Activated CD4-positive, alpha-beta T cell treated with anti-CD3 and anti-CD28 coated beads, Interleukin-2, amount 10 ng/mL, durations not matched to agents 24 days and 14 days (primary cell): ENCODE measurements around the gene SPC25. TPM values are rescaled to one million over a fixed set of nuclear protein-coding genes. Genes with fewer than 3 reads are reported as not detected.
A peak's percentile ranks its signal among the peaks of the same experiment; 100 is the strongest.

Source experiments
- DNase-seq: peaks from one replicate; pipeline ENCODE4 v3.0.0; 2022
- H3K27ac Mint-ChIP-seq: one replicate; pipeline ENCODE4 v1.8.0; 2022; ENCODE audit warnings: mild to moderate bottlenecking, mixed read lengths
- H3K27me3 Mint-ChIP-seq: one replicate; pipeline ENCODE4 v1.8.0; 2022; ENCODE audit warnings: mixed read lengths
- H3K36me3 Mint-ChIP-seq: one replicate; pipeline ENCODE4 v1.8.0; 2022; ENCODE audit warnings: low read depth, mild to moderate bottlenecking, mixed read lengths
- H3K4me1 Mint-ChIP-seq: one replicate; pipeline ENCODE4 v1.8.0; 2021; ENCODE audit warnings: mixed read lengths
- H3K4me3 Mint-ChIP-seq: one replicate; pipeline ENCODE4 v1.8.0; 2022; ENCODE audit warnings: mild to moderate bottlenecking, moderate library complexity, mixed read lengths
- H3K9me3 Mint-ChIP-seq: one replicate; pipeline ENCODE4 v1.8.0; 2021; ENCODE audit warnings: mixed read lengths
- intact Hi-C: fragments of 100-400 bp; cut with micrococcal nuclease; formaldehyde crosslinking; loops from one replicate; pipeline ENCODE4 v1.15.1; 2023
- total RNA-seq: library from RNA; stranded (reverse); gene quantifications from 2 replicates; pipeline ENCODE4 v1.2.3, GENCODE V29; 2022

The SPC25 gene
- total RNA-seq, 1 donor from 2014 or later, result 22.8 TPM

DNA sequence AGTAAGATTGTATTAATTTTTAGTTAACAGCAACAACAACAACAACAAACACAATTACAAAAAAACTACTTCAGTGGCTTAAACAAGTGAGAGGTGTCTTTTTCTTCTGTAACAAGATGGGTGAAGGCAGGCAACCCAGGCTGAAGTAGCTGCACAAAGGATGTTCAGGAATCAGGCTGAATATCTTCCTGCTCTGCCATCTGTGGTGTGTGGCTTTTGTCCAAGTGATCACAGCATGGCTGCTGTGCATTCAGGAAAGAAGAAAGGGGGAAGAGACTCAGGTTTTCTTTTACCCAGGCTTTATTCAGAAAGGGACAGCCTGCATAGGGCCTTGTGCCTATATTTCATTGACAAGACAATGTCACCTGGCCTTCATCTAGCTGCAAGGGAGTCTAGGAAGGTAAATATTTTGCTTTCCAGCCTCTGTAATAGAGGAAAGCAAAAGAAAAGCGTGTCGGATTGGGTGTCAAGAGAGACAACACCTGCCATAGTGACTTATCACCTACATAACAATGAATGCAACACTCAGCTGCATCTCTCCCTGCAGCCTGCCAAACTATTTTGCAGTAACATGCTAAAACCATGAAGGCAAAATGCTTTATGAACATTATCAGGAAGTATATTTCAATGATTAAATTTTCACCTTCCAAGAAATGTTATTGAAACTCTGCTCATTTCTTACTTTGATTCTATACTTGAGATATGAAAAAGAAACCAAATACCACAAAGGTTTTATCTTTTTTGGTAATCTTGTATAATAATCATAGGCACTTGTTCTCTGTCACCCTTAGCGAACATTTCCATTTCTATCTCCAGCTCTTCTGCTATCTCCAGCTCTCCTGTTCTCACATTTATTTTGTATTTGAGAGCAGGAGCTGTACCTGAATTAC, 25.5 kb upstream of the SPC25 start:
- peaks cover 37% of the 10 kb centered on the region for H3K27me3 Mint-ChIP-seq
- H3K27ac Mint-ChIP-seq, result no peak overlapping the region
- H3K36me3 Mint-ChIP-seq, result peaks cover 2% of the 10 kb centered on the region
- peaks cover 9% of the 10 kb centered on the region for H3K4me1 Mint-ChIP-seq
- H3K4me3 Mint-ChIP-seq, result no peak overlapping the region
- peaks cover 4% of the 10 kb centered on the region for H3K9me3 Mint-ChIP-seq
- DNase-seq, result no peak
- intact Hi-C loops, result no loop called here

DNA sequence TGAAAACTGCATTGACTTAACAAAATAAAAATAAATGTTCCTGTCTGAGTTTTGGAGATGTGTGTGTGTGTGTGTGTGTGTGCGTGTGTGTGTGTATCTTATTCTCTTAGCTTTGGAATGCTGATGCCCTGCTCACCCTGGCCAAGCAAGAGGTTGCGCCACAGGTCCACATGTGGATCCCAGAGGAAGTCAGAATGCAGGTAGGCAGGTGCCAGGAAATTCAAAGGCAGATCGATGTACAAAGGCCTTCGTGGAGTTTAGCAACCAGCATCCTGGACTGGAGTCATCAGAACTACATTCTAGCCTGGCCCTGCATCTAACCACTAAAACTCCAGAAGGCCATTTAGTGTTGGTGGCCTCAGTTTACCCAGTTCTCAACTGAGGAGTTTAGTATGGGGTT, 23.3 kb upstream of the SPC25 start:
- Mint-ChIP-seq H3K27ac (no peak overlapping the region), H3K36me3 (peaks cover 2% of the 10 kb centered on the region), H3K27me3 (peaks cover 37% of the 10 kb centered on the region), H3K9me3 (peaks cover 4% of the 10 kb centered on the region), H3K4me3 (no peak overlapping the region), H3K4me1 (peaks cover 9% of the 10 kb centered on the region)
- DNase-seq, result no peak
- intact Hi-C loops, result no loop called here

DNA sequence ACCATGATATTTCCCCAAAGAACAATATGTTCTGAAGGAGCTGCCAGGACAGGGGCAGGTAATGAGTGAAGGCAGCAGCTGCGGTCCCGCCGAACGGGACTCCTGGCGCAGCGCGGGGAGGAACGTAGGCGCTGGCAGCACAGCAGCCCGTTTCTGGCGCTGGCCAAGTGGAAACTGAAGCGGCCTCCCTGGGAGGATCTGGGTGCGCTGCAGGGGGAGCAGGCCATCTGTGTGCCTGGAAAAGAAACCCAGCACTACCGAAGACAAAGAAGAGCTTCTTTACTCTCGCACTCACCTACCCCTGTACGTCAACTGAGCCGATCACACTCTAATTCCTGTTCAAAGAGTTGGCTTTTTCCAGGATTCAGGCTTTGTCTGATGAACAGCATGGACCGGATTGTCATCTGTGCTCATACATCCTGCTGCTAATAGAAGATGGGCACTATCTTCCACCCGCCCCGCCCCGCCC, 22.7 kb upstream of the SPC25 start:
- H3K36me3 Mint-ChIP-seq, result peaks cover 2% of the 10 kb centered on the region
- peaks cover 9% of the 10 kb centered on the region for H3K4me1 Mint-ChIP-seq
- peaks cover 4% of the 10 kb centered on the region for H3K9me3 Mint-ChIP-seq
- peak overlapping the region; percentile 56 for H3K4me3 Mint-ChIP-seq
- H3K27me3 Mint-ChIP-seq, result peaks cover 35% of the 10 kb centered on the region
- intact Hi-C loops, result no loop called here
- DNase-seq, result no peak
- no peak overlapping the region for H3K27ac Mint-ChIP-seq

DNA sequence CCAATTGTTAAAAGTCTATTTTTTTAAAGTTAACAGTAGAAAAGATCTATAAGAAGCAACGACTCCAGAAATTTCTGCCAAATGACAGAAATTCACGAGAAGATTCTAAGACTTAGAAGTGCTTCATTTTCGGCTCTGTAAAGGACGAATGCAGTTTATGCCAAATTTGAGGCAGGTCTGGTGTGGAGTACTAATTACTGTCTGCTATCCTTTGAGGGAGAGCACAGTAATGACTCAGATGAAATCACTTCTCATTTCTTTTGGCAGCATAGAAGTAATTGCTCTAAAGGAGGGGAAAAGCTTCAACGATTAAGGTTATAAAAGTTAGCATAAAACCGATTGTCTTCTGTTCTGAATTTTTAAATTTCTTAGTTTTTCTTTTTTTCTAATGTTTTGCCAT, 22.2 kb upstream of the SPC25 start:
- Mint-ChIP-seq H3K27me3 (peaks cover 35% of the 10 kb centered on the region), H3K27ac (no peak overlapping the region), H3K4me3 (peak overlapping the region; percentile 56), H3K9me3 (peaks cover 4% of the 10 kb centered on the region), H3K4me1 (peaks cover 9% of the 10 kb centered on the region), H3K36me3 (peaks cover 2% of the 10 kb centered on the region)
- intact Hi-C loops, result no loop called here
- no peak for DNase-seq

DNA sequence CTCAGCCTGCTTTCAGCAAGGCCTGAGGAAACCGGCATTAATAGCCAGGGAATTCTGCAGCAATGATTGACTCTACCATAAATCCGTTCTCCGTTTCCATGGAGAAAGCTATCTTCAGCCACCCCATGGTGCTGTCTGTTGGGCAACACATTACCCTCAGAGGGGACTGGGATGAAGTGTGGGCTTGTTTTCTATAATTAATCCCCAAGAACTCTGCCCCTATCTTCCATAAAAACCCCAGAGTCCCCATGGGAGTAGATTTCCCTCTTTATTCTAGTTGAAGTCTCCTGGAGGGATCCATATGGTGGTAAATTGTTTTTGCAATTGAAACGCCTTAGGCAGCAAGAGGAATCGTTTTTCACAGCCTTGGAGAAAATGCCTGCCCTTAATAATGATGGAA, 20.1 kb upstream of the SPC25 start:
- H3K27me3 Mint-ChIP-seq, result peaks cover 49% of the 10 kb centered on the region
- H3K36me3 Mint-ChIP-seq, result peaks cover 2% of the 10 kb centered on the region
- peaks cover 4% of the 10 kb centered on the region for H3K9me3 Mint-ChIP-seq
- H3K27ac Mint-ChIP-seq, result no peak overlapping the region
- no peak for DNase-seq
- H3K4me3 Mint-ChIP-seq, result no peak overlapping the region
- H3K4me1 Mint-ChIP-seq, result peaks cover 4% of the 10 kb centered on the region
- intact Hi-C loops, result no loop called here

DNA sequence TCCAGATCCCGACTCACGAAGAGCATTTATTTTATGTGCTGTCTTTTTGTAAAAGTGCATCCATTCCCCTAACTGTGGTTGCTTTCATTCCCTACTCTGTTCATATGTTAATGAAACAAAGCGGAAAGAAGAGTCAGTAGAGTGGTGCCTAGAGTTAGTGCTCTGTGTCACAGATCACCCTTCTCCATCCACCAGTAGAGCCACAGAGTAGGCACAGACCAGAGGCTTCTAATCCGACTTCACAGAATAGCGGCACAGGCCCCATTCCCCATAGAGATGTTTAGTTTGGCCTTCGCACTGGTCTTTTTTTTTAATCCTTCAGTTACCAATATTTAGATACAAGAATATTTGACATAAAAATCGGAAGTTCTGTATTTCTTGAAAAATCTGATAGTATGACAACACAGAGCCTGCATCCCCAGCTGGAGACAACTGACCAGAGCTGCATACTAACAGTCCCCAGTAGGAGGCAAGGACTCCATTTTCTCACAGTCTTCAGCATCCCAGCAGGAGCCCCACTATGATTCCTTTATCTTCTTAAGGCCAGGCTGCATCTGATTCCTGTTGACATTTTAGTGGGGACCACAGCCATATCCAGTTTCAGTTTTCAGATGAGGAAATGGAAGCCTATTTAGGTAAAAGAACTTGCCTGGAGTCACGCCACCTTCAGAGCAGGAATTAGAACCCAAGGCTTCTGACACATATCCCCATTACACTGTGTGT, 17.9 kb upstream of the SPC25 start:
- Mint-ChIP-seq H3K27ac (no peak overlapping the region), H3K4me3 (no peak overlapping the region), H3K27me3 (peaks cover 52% of the 10 kb centered on the region), H3K4me1 (peaks cover 4% of the 10 kb centered on the region), H3K36me3 (no peaks in the 10 kb centered on the region), H3K9me3 (no peaks in the 10 kb centered on the region)
- intact Hi-C loops, result no loop called here
- DNase-seq, result no peak

DNA sequence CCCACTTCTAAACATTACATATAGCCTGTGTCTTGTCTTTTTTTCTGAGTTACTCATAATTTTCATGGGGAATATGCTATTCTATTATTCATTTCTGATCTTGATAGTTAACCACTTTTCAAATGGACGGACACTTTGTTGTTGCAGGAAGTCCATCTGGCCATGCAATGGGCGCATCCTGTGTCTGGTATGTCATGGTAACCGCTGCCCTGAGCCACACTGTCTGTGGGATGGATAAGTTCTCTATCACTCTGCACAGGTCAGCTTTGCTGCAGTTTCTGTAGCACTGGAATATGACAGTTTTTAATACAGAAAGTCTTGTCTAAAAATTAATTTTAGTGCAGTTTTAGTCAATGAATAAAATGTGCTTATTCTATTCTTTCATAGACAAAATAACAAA, 14.1 kb upstream of the SPC25 start:
- H3K9me3 Mint-ChIP-seq, result no peaks in the 10 kb centered on the region
- H3K4me3 Mint-ChIP-seq, result no peak overlapping the region
- H3K27me3 Mint-ChIP-seq, result peaks cover 50% of the 10 kb centered on the region
- no peak for DNase-seq
- H3K4me1 Mint-ChIP-seq, result no peaks in the 10 kb centered on the region
- intact Hi-C loops, result no loop called here
- no peaks in the 10 kb centered on the region for H3K36me3 Mint-ChIP-seq
- no peak overlapping the region for H3K27ac Mint-ChIP-seq

DNA sequence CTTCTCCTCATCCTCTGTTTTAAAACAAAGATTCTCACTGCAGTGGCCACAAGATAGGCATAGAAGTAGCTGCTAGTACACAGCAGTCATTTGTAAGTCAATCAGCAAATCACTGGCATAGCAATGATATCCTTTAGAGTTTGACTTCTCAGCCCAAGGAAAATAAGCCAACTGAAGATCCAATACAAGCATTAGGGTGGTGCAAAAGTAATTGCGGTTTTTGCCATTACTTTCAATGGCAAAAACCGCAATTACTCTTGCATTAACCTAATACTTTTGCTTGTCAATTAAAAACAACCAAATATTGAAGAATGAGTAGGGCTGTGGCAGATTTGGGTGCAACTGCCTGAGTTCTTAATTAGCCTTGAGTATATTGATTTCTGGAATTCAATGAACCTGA, 13.7 kb upstream of the SPC25 start:
- no peaks in the 10 kb centered on the region for H3K36me3 Mint-ChIP-seq
- H3K27ac Mint-ChIP-seq, result no peak overlapping the region
- H3K9me3 Mint-ChIP-seq, result no peaks in the 10 kb centered on the region
- DNase-seq, result no peak
- peaks cover 49% of the 10 kb centered on the region for H3K27me3 Mint-ChIP-seq
- no peaks in the 10 kb centered on the region for H3K4me1 Mint-ChIP-seq
- intact Hi-C loops, result no loop called here
- no peak overlapping the region for H3K4me3 Mint-ChIP-seq

DNA sequence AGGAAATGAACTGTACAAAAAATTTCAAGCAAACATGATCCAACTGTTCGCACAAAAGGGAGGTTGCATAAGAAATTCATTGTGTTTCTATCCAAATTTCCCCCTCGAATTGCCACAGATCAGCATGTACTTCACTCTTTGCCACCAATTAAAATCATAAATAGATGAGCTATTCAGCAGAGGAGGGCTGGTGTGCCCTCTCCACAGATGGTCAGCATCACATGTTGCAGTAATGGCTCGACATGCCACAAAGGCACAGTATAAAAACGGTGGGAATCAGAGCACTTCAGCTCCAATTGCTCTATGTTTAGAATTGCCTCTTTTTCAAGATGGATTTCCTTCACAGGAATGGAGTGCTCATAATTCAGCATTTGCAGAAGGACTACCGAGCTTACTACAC, 10.8 kb upstream of the SPC25 start, which contains the start of gene G6PC2:
TSS of gene G6PC2 (plus strand) at position 289 of the 400 bp plus-strand sequence. CDS start at position 330, 41 bp downstream.
- Mint-ChIP-seq H3K27ac (no peak within 1 kb of the TSS), H3K36me3 (no peaks in the 10 kb centered on the region), H3K4me1 (no peaks in the 10 kb centered on the region), H3K27me3 (peaks cover 47% of the 10 kb centered on the region), H3K4me3 (no peak within 1 kb of the TSS), H3K9me3 (no peaks in the 10 kb centered on the region)
- intact Hi-C loops, result no loop called here
- DNase-seq, result no peak

DNA sequence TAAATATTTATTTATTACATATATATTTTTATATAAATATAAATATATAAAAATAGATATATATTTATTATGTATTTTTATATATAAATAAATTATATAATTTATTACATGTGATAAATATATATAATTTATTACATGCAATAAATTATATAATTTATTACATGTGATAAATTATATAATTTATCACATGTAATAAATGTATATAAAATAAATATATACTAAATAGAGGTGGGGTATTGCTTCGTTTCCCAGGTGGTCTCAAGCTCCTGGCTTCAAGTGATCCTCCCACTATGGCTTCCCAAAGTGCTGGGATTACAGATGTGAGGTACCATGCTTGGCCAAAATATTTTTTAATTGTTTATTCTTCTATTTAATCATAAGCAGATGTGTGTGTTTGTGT, 7.2 kb upstream of the SPC25 start:
- DNase-seq, result no peak
- H3K27ac Mint-ChIP-seq, result no peak overlapping the region
- intact Hi-C loops, result loop anchor here (10.0 kb wide), 1 partner anchor 753 kb away; no protein-coding TSS in a partner anchor
- H3K4me3 Mint-ChIP-seq, result no peak overlapping the region
- no peaks in the 10 kb centered on the region for H3K4me1 Mint-ChIP-seq
- no peaks in the 10 kb centered on the region for H3K9me3 Mint-ChIP-seq
- H3K36me3 Mint-ChIP-seq, result no peaks in the 10 kb centered on the region
- H3K27me3 Mint-ChIP-seq, result peaks cover 52% of the 10 kb centered on the region

DNA sequence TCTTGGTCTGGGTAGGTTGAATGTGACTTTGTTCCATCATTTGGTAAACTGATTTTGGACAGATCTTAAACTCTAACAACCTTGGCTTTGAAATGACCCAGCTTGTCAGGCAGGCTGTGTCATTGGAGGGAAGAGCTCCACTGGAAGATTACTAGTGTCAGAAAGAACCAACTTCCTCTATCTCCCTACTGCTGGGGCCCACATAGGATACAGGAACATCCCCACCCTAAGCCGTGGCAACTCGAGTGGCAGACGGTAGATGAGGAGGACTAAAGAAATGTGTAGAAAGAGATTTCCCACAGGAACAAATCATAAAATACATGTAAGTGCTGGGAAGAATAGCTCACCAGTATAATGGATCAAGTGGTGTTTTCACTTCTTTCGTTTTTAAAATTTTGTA, 6.6 kb upstream of the SPC25 start:
- Mint-ChIP-seq H3K27me3 (peaks cover 56% of the 10 kb centered on the region), H3K27ac (no peak overlapping the region), H3K4me3 (no peak overlapping the region), H3K36me3 (no peaks in the 10 kb centered on the region), H3K9me3 (no peaks in the 10 kb centered on the region), H3K4me1 (no peaks in the 10 kb centered on the region)
- no peak for DNase-seq
- intact Hi-C loops, result loop anchor here (10.0 kb wide), 1 partner anchor 752 kb away; no protein-coding TSS in a partner anchor

DNA sequence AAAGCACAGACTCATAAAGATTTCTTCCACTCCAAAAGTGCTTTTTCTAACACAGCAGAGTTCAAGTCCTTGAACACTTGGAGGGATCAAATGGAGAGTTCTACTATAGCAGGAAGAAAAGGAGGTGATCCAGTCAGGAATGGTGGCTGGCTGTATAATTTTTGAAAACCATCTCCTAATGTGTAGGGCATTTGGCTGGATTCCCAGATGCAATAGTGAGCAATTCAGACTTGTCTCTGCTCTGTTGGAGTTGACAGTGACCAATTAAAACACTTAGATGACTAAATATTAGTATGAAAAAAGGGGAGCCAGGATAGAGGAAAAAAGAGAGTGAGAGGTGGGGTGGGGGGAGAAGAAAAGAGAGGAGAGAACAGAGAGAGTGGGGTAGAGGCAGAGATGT, 5.5 kb upstream of the SPC25 start:
- Mint-ChIP-seq H3K4me1 (peaks cover 1% of the 10 kb centered on the region), H3K9me3 (no peaks in the 10 kb centered on the region), H3K27ac (no peak overlapping the region), H3K36me3 (no peaks in the 10 kb centered on the region), H3K27me3 (peaks cover 55% of the 10 kb centered on the region), H3K4me3 (no peak overlapping the region)
- no peak for DNase-seq
- intact Hi-C loops, result loop anchor here (10.0 kb wide), 1 partner anchor 751 kb away; no protein-coding TSS in a partner anchor

DNA sequence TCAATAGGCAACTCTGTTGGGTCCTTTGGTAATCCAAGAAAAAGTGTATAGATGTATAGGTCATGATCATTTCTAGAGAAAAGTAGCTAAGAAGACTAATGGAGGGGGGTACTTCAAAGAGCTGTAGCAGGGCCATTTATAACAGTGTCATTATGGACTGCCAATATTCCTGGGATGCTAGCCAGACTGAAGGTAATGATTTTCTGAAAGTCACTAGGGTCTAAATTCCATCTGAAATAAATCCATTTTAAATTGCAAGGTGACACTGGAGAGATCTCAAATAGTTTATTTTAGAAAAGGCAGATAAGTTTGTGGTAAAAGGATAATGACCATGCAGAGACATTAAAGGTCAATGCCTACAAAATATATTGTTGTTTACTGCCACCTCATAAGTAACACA, 4.5 kb upstream of the SPC25 start:
- H3K4me1 Mint-ChIP-seq, result peaks cover 8% of the 10 kb centered on the region
- intact Hi-C loops, result loop anchor here (10.0 kb wide), 1 partner anchor 750 kb away; no protein-coding TSS in a partner anchor
- H3K27ac Mint-ChIP-seq, result no peak overlapping the region
- no peak for DNase-seq
- no peaks in the 10 kb centered on the region for H3K36me3 Mint-ChIP-seq
- no peaks in the 10 kb centered on the region for H3K9me3 Mint-ChIP-seq
- no peak overlapping the region for H3K4me3 Mint-ChIP-seq
- peaks cover 49% of the 10 kb centered on the region for H3K27me3 Mint-ChIP-seq

DNA sequence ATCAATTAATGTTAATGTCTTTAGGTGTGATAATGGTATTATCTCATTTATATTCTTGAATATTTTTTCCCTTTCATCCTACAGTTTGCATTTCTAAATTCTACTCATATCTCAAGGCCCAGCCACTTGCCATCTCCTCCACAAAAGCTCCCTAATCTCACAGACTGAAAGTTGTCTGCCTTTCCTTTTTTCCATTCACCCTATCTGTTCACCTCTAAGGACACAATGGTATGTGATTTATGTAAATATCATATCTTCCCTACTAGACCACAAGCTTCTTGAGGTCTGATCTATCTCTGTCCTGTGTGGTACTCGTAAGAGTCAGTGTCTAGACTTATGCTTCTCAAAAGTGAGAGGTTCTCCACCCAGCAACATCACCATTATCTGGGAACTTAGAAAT, 3.9 kb upstream of the SPC25 start:
- no peak for DNase-seq
- no peak overlapping the region for H3K27ac Mint-ChIP-seq
- H3K36me3 Mint-ChIP-seq, result no peaks in the 10 kb centered on the region
- intact Hi-C loops, result loop anchor here (10.0 kb wide), 1 partner anchor 749 kb away; no protein-coding TSS in a partner anchor
- peaks cover 13% of the 10 kb centered on the region for H3K4me1 Mint-ChIP-seq
- no peak overlapping the region for H3K4me3 Mint-ChIP-seq
- no peaks in the 10 kb centered on the region for H3K9me3 Mint-ChIP-seq
- H3K27me3 Mint-ChIP-seq, result peaks cover 45% of the 10 kb centered on the region
